Measurements from ENCODE around the gene PPP2R5C.
"Not testable (repeated sequence)": the region's sequence is repeated elsewhere in the genome, so short reads cannot be mapped to it uniquely, and the experiment has no call there.

PPP2R5C gene

GRCh38 chr14:101965770-101966722, 204.5 kb downstream of the PPP2R5C start:
- no peak for DNase-seq (ENCODE audit: low read depth in 2 of 2)

- DNase-seq (ENCODE audit: low read depth in 2 of 2), result no peak
These were observed 205.2 kb downstream of the PPP2R5C start for GRCh38 chr14:101966742-101967141.

- DNase-seq (ENCODE audit: low read depth in 2 of 2), result no peak
These were observed 206.7 kb downstream of the PPP2R5C start for GRCh38 chr14:101968186-101968585.

- no peak for DNase-seq (ENCODE audit: low read depth in 2 of 2)
These were observed 208.0 kb downstream of the PPP2R5C start for GRCh38 chr14:101969481-101969880.

- no peak for DNase-seq (ENCODE audit: low read depth in 2 of 2)
These were observed 209.4 kb downstream of the PPP2R5C start for GRCh38 chr14:101970830-101971400.

- DNase-seq (ENCODE audit: low read depth in 2 of 2), result not testable (repeated sequence)
These were observed 209.9 kb downstream of the PPP2R5C start for GRCh38 chr14:101971458-101971857.

GRCh38 chr14:101972126-101972866, 210.8 kb downstream of the PPP2R5C start:
- no peak for DNase-seq (ENCODE audit: low read depth in 2 of 2)

GRCh38 chr14:101973356-101973755, 211.8 kb downstream of the PPP2R5C start:
- DNase-seq (ENCODE audit: low read depth in 2 of 2), result no peak

- no peak for DNase-seq (ENCODE audit: low read depth in 2 of 2)
These were observed 213.7 kb downstream of the PPP2R5C start for GRCh38 chr14:101975231-101975630.

Measured in stimulated activated CD4-positive, alpha-beta T cell treated with anti-CD3 and anti-CD28 coated beads, Interleukin-1b, Interleukin-23, amount 100 ng/mL, for 4 hours (primary cell).